HCT116 (cell line): ENCODE data around the gene KTI12. TPM values are rescaled to one million over a fixed set of nuclear protein-coding genes. Genes with fewer than 3 reads are reported as not detected.

Experiments
- ATAC-seq: fragments of 200-7000 bp; cut with Tn5 transposase; 2 replicates; pipeline ENCODE4 v1.9.1; 2020; ENCODE audit warnings: mild to moderate bottlenecking, moderate library complexity
- BruUV-seq: library from RNA; stranded (reverse); fragments of 400-500 nt; replicated peaks from 2 replicates; lab custom pipeline; 2021; lab: Mats Ljungman, UMichigan
- CTCF ChIA-PET: fragments of 300-600 bp; sonication (Branson Sonifier 250); formaldehyde crosslinking; loops from one replicate; lab custom pipeline; 2021; ENCODE audit warnings: antibody characterized with exemption; lab: Charles Lee
- POLR2A ChIA-PET: fragments of 300-600, 350-600 bp; sonication (Branson Sonifier 250); formaldehyde crosslinking; loops from one replicate; lab custom pipeline; 2021; ENCODE audit warnings: antibody characterized with exemption; lab: Charles Lee
- RAD21 ChIA-PET, 2 experiments: fragments of 300-600 bp; sonication (Branson Sonifier 250); formaldehyde crosslinking; loops; one replicate each; lab custom pipeline; 2023; ENCODE audit warnings: low total read pairs in 2 of 2; ENCODE audit not compliant: uncharacterized antibody in 2 of 2, unreplicated experiment in 2 of 2, low non-redundant PET in 1 of 2; lab: Charles Lee
- DNase-seq: peaks from one replicate; pipeline ENCODE4 v3.0.0-alpha.2; 2010; ENCODE audit warnings: low read depth, low spot score
- H2AFZ ChIP-seq: fragments of 200-600 bp; shearing (Covaris generic), sonication (generic); 2 replicates; pipeline ENCODE4 v1.6.1; 2017; ENCODE audit warnings: low read depth, mixed run types, mixed read lengths, antibody characterized with exemption, low read length; ENCODE audit not compliant: poor library complexity, severe bottlenecking
- H3K27ac ChIP-seq: 2 replicates; pipeline ENCODE4 v1.5.1; 2012; ENCODE audit warnings: low read depth, low read length
- H3K27me3 ChIP-seq: fragments of 200-600 bp; sonication (generic); 2 replicates; pipeline ENCODE4 v1.6.1; 2016; ENCODE audit warnings: mixed run types, low read length, mixed read lengths; ENCODE audit not compliant: insufficient read depth
- H3K36me3 ChIP-seq, 2 experiments: fragments of 200-500 bp in 1 of 2; fragments of 200-600 bp in 1 of 2; sonication (Bioruptor generic) in 1 of 2; sonication (generic) in 1 of 2; 2 replicates each; pipeline versions ENCODE4 v1.5.1 to v1.6.1; 2014 to 2016; ENCODE audit warnings: low read length in 2 of 2, inconsistent platforms in 1 of 2, mixed read lengths in 1 of 2, mixed run types in 1 of 2; ENCODE audit not compliant: insufficient read depth in 2 of 2, control insufficient read depth in 1 of 2
- H3K4me1 ChIP-seq, 2 experiments: fragments of 200-600 bp in 1 of 2; sonication (generic) in 1 of 2; 2 replicates each; pipeline versions ENCODE4 v1.5.1 to v1.6.1; 2012 to 2017; ENCODE audit warnings: low read length in 2 of 2, inconsistent platforms in 1 of 2, mild to moderate bottlenecking in 1 of 2, mixed read lengths in 1 of 2, mixed run types in 1 of 2, moderate library complexity in 1 of 2; ENCODE audit not compliant: insufficient read depth in 2 of 2, control insufficient read depth in 1 of 2
- H3K4me2 ChIP-seq: fragments of 200-600 bp; sonication (generic); 2 replicates; pipeline ENCODE4 v1.6.1; 2017; ENCODE audit warnings: mixed run types, low read length, mixed read lengths
- H3K4me3 ChIP-seq, 2 experiments: fragments of 200-600 bp in 1 of 2; sonication (generic) in 1 of 2; replicated peaks in 1 of 2; 2 replicates each; pipeline ENCODE4 v1.5.1; 2011 to 2016; ENCODE audit warnings: low read length in 2 of 2, control low read depth in 1 of 2, low read depth in 1 of 2, mild to moderate bottlenecking in 1 of 2, mixed read lengths in 1 of 2, mixed run types in 1 of 2
- H3K79me2 ChIP-seq: fragments of 200-600 bp; sonication (generic); 2 replicates; pipeline ENCODE4 v1.6.1; 2017; ENCODE audit warnings: mild to moderate bottlenecking, mixed run types, low read length, moderate library complexity, mixed read lengths; ENCODE audit not compliant: insufficient read depth
- H3K9ac ChIP-seq: fragments of 200-600 bp; sonication (generic); 2 replicates; pipeline ENCODE4 v1.6.1; 2016; ENCODE audit warnings: low read length, mixed read lengths
- H3K9me2 ChIP-seq: fragments of 200-600 bp; sonication (generic), shearing (Covaris generic); 2 replicates; pipeline ENCODE4 v1.6.1; 2017; ENCODE audit warnings: mixed run types, mild to moderate bottlenecking, moderate library complexity; ENCODE audit not compliant: insufficient read depth
- H3K9me3 ChIP-seq, 2 experiments: fragments of 200-500 bp in 1 of 2; fragments of 200-600 bp in 1 of 2; sonication (Bioruptor generic) in 1 of 2; sonication (generic) in 1 of 2; 2 replicates each; pipeline ENCODE4 v1.6.1; 2014 to 2017; ENCODE audit warnings: low read length in 2 of 2, mixed read lengths in 2 of 2, inconsistent platforms in 1 of 2, low read depth in 1 of 2, mild to moderate bottlenecking in 1 of 2, mixed run types in 1 of 2, moderate library complexity in 1 of 2; ENCODE audit not compliant: control insufficient read depth in 1 of 2, insufficient read depth in 1 of 2
- H4K20me1 ChIP-seq: fragments of 200-600 bp; sonication (generic), shearing (Covaris generic); 2 replicates; pipeline ENCODE4 v1.6.1; 2017; ENCODE audit warnings: mixed run types, mild to moderate bottlenecking, moderate library complexity; ENCODE audit not compliant: insufficient read depth
- ATF3 ChIP-seq: IDR thresholded peaks from 2 replicates; pipeline ENCODE4 v1.6.1; 2012
- CEBPB ChIP-seq: IDR thresholded peaks from 2 replicates; pipeline ENCODE4 v1.6.1; 2012; ENCODE audit warnings: low read depth
- EZH2phosphoT487 ChIP-seq: fragments of 200-600 bp; IDR thresholded peaks from 2 replicates; pipeline ENCODE4 v1.6.1; 2018; ENCODE audit warnings: antibody characterized with exemption, borderline replicate concordance
- FOSL1 ChIP-seq: IDR thresholded peaks from 2 replicates; pipeline ENCODE4 v1.6.1; 2012; ENCODE audit warnings: low read depth
- POLR2A ChIP-seq: IDR thresholded peaks from 2 replicates; pipeline ENCODE4 v1.7.0; 2011; ENCODE audit warnings: borderline replicate concordance; ENCODE audit not compliant: insufficient read depth, insufficient read length; ENCODE audit errors: extremely low read depth
- POLR2AphosphoS5 ChIP-seq: IDR thresholded peaks from 2 replicates; pipeline ENCODE4 v1.6.1; 2011; ENCODE audit warnings: mild to moderate bottlenecking, low read depth, low read length, moderate library complexity
- RAD21 ChIP-seq: IDR thresholded peaks from 2 replicates; pipeline ENCODE4 v1.6.1; 2012; ENCODE audit warnings: low read depth, mild to moderate bottlenecking
- SIN3A ChIP-seq: IDR thresholded peaks from 2 replicates; pipeline ENCODE4 v1.6.1; 2012; ENCODE audit warnings: low read depth
- TCF7L2 ChIP-seq: IDR thresholded peaks from 2 replicates; pipeline ENCODE4 v1.7.0; 2011; ENCODE audit warnings: borderline replicate concordance, inconsistent platforms; ENCODE audit not compliant: insufficient read depth, insufficient read length; ENCODE audit errors: extremely low read depth
- intact Hi-C: fragments of 100-400 bp; cut with micrococcal nuclease; formaldehyde crosslinking; loops from 2 replicates; pipeline ENCODE4 v1.10.0; 2022
- total RNA-seq: library from RNA; stranded (reverse); gene quantifications from one replicate; pipeline ENCODE4 v1.2.1, GENCODE V29; 2021; ENCODE audit not compliant: unreplicated experiment
- TF ChIP-seq, protein P1 (sequence below), 3 experiments: fragments of 200-600 bp in 1 of 3; sonication (generic) in 1 of 3; IDR thresholded peaks in 2 of 3; conservative IDR thresholded peaks in 1 of 3; 2 replicates each; pipeline ENCODE4 v1.5.1; 2012 to 2017; ENCODE audit warnings: low read depth in 2 of 3, low read length in 2 of 3, antibody characterized with exemption in 1 of 3, borderline replicate concordance in 1 of 3, control low read depth in 1 of 3, mild to moderate bottlenecking in 1 of 3, mixed read lengths in 1 of 3, mixed run types in 1 of 3, moderate library complexity in 1 of 3; ENCODE audit not compliant: insufficient read depth in 1 of 3

Gene KTI12
- total RNA-seq, 1 experiment from 2014 or later, result 8.2 TPM

DNA sequence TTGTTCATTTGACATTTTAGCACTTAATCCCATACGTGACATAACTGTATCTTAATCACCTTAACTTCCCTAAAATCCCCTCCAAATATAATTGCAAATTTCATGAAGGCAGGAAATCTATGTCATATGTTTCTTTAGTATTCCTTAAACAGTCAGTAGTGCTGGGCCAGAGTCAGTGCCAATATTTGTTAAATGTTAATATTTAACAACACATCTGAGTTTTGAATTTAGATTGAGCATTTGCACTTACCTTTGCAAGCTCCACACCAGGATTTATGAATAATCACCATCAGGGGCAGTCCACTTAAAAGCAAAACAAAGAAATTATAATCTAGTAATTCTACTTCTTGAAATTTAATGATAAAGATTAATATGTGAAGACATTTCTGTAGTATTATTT is 5.3 kb downstream of the KTI12 start:
- peaks cover 5 to 12% of the 10 kb centered on the region in 2 experiments; a peak in 2 of 4 replicates for H3K4me1 ChIP-seq
- H3K36me3 ChIP-seq, result peaks cover 12 to 18% of the 10 kb centered on the region in 2 experiments; a peak in 3 of 4 replicates
- BruUV-seq, result no TSS peak
- ChIA-PET RAD21 (no interaction called here), POLR2A (no interaction called here), CTCF (no interaction called here)
- ATAC-seq (no peak), DNase-seq (no peak)
- H3K27me3 ChIP-seq, result no peaks in the 10 kb centered on the region
- no peak overlapping the region for H3K4me2 ChIP-seq
- H3K9me3 ChIP-seq, result no peaks in the 10 kb centered on the region
- H3K9me2 ChIP-seq, result no peaks in the 10 kb centered on the region
- no peak for TF ChIP-seq CEBPB
- TF ChIP-seq POLR2A, result no peak
- TF ChIP-seq POLR2AphosphoS5, result no peak
- no peak for TF ChIP-seq SIN3A
- TF ChIP-seq EZH2phosphoT487, result no peak
- TF ChIP-seq FOSL1, result no peak
- peaks cover 40% of the 10 kb centered on the region for H3K79me2 ChIP-seq
- no peaks in the 10 kb centered on the region for H4K20me1 ChIP-seq
- intact Hi-C loops, result no loop called here
- no peak overlapping the region for H2AFZ ChIP-seq
- no peak overlapping the region for H3K9ac ChIP-seq
- H3K4me3 ChIP-seq, result no peak overlapping the region
- H3K27ac ChIP-seq, result no peak overlapping the region

GRCh38 chr1:52026278-52026677 is 7.3 kb downstream of the KTI12 start:
- DNase-seq (no peak), ATAC-seq (no peak)
- intact Hi-C loops, result no loop called here
- H3K79me2 ChIP-seq, result peaks cover 19% of the 10 kb centered on the region
- no TSS peak for BruUV-seq
- no peaks in the 10 kb centered on the region for H3K9me3 ChIP-seq
- CTCF ChIA-PET, result no interaction called here
- no peaks in the 10 kb centered on the region for H3K27me3 ChIP-seq
- H4K20me1 ChIP-seq, result no peaks in the 10 kb centered on the region
- no peaks in the 10 kb centered on the region for H3K4me1 ChIP-seq
- no peak overlapping the region for H3K4me3 ChIP-seq
- no peaks in the 10 kb centered on the region for H3K9me2 ChIP-seq
- no peak overlapping the region for H2AFZ ChIP-seq
- no peak overlapping the region for H3K27ac ChIP-seq
- RAD21 ChIA-PET, result no interaction called here
- no peak overlapping the region for H3K9ac ChIP-seq
- no peak for TF ChIP-seq POLR2A
- TF ChIP-seq EZH2phosphoT487, result no peak
- TF ChIP-seq ATF3, result no peak
- no peak for TF ChIP-seq FOSL1
- TF ChIP-seq, protein P1, sequence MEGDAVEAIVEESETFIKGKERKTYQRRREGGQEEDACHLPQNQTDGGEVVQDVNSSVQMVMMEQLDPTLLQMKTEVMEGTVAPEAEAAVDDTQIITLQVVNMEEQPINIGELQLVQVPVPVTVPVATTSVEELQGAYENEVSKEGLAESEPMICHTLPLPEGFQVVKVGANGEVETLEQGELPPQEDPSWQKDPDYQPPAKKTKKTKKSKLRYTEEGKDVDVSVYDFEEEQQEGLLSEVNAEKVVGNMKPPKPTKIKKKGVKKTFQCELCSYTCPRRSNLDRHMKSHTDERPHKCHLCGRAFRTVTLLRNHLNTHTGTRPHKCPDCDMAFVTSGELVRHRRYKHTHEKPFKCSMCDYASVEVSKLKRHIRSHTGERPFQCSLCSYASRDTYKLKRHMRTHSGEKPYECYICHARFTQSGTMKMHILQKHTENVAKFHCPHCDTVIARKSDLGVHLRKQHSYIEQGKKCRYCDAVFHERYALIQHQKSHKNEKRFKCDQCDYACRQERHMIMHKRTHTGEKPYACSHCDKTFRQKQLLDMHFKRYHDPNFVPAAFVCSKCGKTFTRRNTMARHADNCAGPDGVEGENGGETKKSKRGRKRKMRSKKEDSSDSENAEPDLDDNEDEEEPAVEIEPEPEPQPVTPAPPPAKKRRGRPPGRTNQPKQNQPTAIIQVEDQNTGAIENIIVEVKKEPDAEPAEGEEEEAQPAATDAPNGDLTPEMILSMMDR (IDR thresholded peaks at IDR 0.05 in 2 of 3, conservative IDR thresholded peaks at IDR 0.05 in 1 of 3; ENCODE audit: borderline replicate concordance in 1 of 3, insufficient read depth in 1 of 3, low read depth in 2 of 3, low read length in 2 of 3), result no peak
- TF ChIP-seq TCF7L2, result no peak
- no peak for TF ChIP-seq RAD21
- POLR2A ChIA-PET, result no interaction called here
- H3K4me2 ChIP-seq, result no peak overlapping the region
- H3K36me3 ChIP-seq, result peaks cover 15 to 28% of the 10 kb centered on the region in 2 experiments; a peak in 3 of 4 replicates
